GM19372 (cell line): ENCODE results near the gene NHS.

Source experiments
- ATAC-seq: cut with Tn5 transposase; IDR thresholded peaks from one replicate; pipeline ENCODE4 v1.9.1; 2021; ENCODE audit warnings: mild to moderate bottlenecking, low read depth, moderate library complexity; ENCODE audit not compliant: unreplicated experiment

Gene NHS

DNA sequence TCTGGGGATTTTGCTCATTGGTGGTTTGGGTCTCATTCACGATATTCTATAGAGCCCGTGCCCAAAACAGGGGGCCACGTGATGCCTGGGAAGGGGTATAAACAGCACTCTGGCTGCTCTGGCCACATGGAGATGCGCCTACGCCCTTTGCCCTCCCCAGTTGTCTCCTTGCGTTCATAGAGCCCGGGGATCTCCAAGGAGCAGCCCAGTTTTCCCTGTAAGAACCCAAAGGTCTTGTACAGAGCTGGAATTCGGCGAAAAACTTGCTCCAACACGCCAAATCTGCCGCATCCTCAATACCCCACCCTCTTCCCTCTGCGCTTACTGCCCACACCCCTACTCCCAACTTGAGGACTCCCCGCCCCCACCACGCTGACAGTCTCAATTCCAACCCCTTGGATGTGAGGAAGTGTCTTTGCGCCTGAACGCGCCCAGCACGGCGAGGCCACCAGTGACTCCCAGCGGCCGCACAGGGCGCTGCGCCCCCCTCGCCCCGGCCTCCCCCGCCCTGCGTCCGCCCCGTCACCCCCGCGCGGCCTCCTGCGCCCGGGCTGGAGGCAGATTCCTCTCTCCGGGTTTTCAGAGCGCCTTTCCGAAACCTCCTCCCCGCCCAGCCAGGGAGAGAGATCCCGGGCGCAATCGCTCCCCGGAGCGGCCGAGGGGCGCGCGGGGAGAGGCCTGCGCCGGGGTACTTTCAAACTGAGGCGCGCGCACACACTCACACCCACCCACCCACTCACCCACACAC, at the start of gene NHS:
Gene NHS, plus strand, starts transcription at position 582 of the 748 bp plus-strand sequence. CDS start 558 bp downstream, outside the sequence.
- no peak for ATAC-seq

DNA sequence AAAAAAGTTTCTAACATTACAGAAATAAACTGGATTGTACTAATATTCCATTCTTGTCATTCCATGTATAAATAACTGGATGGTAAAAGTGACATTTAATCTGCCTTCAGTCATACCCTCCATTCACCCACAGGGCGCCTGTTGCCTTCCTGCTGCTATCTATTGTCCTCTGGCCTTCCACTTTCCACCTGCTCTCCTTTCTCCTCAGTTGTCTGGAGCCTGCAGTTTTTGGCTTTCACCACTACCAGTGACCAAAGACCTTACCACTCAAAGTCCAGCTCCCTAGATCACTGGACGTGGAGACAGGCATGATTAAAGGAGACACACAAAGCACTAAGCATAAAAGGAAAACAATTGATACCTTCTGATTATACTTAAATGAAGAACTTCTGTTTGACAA, 46.2 kb upstream of the NHS start:
- ATAC-seq = no peak

DNA sequence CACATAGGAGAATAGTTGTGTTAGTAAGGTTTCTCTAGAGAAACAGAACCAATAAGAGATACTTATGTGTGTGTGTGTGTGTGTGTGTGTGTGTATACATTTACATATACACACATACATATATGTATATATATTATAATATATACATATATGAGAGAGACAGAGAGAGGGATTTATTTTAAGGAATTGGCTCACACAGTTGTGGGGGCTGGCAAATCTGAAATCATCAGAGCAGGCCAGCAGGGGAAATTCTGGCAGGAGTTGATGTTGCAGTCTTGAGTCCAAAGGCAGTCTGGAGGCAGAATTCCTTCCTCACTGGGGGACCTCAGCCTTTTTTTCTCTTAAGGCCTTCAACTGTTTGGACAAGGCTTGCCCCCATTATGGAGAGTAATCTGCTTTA, 38.6 kb upstream of the NHS start:
- ATAC-seq = no peak

DNA sequence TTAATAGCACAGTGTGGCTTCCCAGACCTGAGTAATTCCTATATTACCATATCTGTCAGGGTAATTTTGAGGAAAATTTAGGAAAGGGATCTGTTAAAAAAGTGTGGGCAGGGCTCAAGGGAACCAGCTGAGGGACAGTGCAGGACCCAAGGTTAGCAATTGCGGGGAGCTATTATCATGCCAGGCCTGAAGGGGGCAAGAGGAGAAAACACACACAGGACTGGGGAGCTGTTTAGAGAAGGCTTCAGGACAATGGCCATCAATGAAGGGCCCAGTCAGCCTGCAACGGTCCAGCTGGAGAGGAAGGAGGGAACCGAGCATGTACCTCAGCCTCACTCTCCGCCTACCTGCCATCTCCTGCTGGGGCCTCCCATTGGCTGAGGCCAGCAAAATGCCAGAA, 19.0 kb upstream of the NHS start:
- no peak for ATAC-seq

DNA sequence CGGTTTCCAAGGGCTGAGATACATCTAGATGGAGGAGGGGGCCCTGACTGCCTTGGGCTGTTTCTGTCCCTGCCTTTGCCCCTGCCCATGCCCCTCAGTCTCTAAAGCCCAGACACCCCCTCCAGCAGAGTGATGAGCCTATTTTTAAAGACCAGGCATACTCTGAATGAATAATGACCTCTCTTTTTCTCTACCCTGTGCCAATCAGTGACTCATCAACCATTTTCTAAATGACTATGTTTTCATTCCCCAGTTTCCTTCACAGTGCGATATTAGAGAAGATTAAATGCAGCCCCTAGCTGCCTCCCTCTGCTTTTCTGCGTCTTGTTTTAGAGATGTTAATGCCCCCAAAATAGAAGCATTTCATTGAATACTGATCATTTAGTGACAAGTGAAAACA, 15.5 kb upstream of the NHS start:
- ATAC-seq = no peak

DNA sequence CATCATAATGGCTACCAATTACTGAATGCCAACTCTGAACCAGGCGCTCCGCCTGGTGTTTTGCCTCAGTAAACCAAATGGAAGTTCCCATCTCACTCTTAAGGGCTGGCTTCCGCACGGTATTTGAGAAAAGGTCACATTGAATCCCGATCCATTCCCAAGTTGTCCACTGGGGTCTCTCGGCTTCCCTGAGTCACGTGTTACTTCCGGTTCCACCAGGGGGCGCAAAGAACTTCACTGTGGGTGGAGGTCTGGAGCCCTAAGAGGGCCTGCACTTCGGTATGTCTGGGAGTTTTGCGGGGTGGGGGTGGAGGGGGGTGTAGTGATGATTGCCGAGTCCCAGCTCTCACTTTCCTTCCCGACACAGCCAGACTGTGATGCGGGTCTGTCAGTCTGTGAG, 13.4 kb upstream of the NHS start:
- no peak for ATAC-seq

DNA sequence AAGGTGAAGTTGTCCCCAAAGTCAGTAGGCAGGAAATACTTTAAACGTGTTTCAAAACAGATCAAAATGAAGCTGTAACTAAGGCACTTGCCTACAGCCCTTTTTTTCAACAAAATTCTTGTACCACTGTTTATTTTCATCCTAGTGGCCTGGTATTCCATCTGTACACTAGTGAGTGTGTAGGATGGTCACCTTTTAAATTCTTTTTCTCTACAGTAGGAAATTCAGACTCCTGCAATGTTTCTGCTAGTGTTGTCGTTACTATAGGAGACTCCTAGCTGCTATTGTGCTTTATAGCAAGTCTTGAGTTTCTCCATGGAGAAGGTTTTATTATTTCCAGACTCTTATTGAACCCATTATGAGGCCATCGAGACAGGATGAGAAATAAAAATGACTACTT, 7.0 kb upstream of the NHS start:
- no peak for ATAC-seq

DNA sequence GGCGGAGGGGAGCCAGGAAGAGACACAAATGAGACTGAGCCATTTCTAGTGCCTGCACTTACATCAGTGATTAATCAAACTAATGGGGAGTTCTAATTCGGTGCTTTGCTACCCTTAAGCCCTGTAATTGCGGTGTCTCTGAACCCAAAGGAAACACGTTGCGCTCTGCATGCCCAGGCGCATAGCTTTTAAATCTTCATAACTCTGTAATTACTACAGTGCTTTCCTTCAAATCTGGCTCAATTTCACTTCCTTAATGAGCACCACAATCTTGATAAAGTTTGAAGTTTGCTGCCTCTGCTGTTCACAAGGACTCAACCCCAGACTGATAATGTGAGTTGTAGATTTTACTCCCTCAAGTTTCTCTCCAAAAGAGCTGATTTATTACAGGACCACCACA, 5.7 kb upstream of the NHS start:
- ATAC-seq = no peak

DNA sequence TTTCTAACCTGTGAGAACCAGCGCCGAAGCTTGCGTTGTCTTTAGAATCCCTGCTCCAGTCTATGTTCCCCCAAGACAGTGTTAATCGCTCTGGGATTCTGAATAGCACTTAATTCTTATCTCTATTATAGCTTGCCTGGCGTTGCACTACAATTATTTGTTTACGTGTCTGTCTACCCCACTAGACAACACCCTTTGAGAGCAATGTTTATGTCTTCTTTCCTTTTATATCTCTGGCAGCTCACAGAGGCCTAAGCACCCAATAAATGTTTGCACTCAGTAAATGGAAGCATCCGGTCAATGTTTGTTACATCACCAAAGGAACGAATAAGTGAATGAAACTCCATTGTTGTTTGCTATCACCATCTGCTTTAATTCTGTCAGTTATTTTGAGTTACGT, 4.8 kb upstream of the NHS start:
- no peak for ATAC-seq

DNA sequence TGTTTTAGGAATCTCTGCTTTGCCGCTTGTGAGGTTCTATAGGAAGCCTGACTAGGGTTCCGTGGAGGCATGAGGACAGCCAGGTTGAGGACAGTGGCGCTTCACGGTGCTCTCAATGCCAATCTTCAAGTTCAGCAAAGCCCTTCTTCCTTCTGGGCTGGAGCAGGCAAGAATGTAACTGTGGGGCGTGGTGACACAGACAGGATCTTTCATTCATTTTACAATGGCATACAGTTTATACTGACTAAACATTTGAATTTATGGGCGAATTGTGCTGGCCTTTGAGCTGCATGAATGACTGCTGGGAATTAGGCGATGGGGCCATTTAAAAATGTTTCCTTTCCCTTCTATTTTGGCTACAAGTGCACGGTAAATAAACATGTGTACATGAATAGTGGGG, 2.9 kb upstream of the NHS start:
- no peak for ATAC-seq

DNA sequence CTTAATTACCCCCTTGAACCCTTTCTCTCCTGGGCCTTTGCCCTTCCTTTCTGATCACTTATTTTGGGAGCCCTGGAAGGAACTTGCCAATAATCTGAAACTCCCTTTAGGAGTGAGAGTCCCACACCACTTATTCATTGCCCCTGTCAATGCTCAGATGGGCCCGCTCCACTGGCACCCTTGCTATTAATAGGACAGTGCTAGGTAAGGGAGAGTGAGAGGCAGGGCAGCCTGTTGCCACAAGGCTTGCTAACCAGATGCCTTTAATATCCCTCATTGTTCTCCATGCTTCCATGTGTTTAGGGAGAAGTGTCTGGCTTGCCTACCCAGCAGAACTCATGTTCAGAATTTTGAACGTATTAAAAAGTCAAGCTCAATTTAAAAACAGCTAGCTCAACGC, 1.7 kb upstream of the NHS start:
- ATAC-seq = no peak

DNA sequence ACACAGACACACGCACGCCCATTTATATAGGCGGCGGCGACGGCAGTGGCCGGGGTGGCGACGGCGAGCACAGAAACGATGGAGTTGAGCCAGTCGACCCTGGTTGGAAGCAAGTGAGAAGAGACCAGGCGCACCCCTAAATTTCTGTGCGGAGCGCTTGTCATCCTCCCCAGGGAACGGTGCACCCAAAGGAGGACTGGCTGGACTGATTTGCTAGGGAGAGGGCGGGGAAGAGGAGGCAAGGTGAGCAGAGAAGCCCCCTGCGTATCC, 302 bp downstream of the NHS start:
- ATAC-seq = no peak

DNA sequence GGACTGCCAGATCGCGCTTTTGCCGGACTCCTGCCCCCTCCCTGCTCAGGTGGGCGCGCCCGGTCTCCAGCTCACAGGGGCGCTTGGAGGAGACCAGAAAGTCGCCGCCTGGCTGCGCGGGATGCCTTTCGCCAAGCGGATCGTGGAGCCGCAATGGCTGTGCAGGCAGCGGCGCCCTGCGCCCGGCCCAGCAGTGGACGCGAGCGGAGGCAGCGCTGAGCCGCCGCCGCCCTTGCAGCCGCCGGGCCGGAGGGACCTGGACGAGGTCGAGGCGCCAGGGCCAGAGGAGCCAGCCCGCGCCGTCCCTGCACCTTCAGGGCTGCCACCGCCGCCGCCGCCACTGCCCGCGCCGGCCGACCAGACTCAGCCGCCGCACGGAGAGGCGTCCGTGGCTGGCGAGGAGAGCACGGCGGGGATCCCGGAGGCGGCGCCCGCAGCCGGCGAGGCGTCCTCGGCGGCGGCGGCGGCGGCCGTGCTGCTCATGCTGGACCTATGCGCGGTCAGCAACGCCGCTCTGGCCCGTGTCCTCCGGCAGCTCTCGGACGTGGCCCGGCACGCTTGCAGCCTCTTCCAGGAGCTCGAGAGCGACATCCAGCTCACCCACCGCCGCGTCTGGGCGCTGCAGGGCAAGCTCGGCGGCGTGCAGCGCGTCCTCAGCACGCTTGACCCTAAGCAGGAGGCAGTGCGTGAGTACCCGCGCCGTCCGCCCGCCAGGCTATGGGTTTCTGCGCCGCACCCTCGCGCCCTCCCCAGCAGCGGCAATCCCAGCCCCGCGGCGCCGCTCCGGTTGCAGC, 834 bp downstream of the NHS start:
- ATAC-seq = no peak

DNA sequence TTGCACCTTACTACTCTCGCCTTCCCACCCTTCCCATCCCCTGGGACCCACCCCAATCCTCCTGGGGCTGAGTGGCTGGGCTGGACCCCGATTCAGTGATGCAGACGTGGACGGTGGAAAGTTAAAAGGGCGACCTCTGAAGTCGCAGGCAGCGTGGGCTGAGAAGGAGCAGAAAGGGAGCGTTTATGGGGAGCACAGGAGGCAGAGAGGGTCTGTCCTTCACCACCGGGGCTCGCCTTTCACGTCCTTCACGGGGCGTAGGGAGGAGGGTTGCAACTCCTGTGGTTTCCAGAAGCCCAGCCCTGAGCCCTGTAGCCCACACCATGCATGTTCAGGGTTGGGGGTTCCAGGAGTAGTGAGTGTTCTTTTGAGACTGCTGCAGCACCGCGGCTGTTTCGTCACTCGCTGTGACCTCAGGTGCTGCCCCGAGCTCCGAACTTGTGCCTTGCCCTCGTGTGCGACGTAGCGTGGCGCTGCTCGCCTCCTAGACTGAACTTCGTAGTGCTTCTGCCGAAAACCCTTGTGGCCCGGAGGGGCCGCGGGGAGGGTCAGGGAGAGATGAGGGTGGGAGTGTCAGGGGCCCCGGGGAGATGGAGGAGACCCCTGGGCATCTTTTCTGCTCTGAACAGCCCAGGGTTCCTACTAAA, 1.6 kb downstream of the NHS start:
- no peak for ATAC-seq

DNA sequence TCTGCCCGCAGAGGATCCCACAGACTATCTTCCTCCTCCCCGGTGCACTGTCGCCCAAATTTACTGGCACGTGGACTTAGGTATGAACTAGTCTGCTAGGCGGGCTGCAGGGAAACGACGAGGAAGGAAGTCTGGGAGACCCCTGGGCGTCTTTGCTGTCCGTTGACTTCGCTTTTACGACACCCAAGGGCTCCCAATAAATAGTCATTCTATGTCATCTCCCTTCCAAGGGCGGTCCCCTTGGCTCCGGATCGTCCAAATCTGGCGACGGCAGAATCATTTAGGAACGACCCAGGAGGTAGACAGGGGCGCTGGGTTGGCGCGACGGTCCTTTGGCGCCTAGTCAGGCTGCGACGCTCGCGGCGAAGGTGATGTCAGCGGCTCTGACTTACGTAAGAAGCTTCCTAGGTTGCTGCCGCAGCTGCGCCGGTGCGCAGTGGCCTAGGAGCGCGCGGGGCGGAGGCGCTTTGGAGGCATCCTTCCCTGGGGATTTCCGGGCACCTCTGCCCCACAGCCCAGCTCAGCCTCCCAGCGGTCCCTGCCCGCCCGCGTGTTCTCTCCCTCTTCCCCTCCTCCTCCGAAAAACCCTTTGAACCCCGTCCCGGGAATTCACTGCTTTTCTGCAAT, 2.2 kb downstream of the NHS start:
- ATAC-seq = no peak

DNA sequence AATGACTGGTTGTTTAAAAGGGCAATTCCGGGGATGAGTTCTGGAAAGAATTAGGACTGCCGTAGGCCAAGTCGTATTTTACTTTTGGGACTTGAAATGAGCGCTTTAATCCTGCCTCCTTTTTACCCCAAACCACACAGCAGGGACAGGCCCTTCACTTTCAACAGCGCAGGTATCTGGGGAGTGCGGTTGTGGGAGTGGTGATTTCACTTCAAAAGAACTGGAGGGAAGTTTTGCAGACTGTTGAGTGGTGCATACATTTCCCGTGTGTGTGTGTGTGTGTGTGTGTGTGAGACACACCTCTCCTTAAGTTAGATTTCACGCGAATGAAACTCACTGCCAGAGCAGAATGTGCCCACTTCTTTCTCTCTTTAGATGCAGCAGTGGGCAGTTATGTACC, 2.8 kb downstream of the NHS start:
- ATAC-seq = no peak

DNA sequence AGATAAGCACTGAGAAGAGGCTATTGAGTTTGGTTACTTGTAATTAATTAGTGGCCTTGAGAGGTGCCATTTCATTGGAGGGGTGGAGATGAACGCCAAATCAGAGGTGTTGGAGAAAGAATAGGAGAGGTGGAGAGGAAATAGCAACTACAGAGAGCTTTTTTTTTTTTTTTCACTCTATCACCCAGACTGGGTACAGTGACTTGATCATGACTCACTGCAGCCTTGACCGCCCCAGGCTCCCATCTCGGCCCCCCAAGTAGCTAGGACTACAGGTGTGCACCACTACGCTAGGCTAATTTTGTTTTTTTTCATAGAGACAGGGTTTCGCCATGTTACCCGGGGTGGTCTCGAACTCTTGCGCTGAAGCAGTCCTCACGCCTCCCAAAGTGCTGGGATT, 5.2 kb downstream of the NHS start:
- no peak for ATAC-seq

DNA sequence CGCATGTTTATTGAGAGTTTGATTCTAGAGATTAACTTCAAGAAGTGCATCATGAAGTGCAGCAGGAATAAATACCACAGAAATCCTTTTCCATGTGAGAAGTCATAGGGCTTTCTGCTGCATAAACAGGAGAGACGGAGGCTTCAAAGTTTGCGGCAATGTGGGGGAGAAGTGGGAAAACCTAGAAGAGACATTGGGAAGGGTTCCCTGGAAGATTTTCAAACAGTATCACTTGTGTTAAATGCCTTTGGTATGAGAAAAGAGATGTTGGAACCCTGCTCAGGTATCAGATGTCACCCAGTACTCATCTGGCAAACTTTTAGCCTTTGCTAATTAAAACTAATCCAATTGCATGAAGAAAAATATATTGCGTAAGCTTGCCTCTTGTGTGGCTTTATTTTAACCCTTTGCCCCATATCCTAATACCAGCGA, 15.4 kb downstream of the NHS start:
- no peak for ATAC-seq

DNA sequence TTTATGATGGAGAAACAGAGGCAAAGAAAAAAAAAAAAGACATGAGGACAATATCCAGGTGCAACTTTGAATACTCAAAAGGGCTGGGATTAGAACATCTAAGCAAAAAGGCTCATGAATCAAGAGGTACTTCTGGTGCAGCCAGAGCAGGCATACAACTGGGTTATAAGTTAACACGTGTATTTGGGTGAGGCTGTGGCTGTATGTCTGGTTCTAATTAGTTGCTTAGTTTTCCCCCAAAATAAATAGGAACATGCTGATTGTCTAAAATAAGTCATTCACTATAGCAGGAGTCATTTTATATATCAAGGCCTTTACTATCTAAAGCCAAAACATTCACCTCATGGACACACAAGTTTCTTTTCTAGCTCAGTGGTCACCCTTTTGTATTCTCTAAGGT, 20.2 kb downstream of the NHS start:
- ATAC-seq = no peak

DNA sequence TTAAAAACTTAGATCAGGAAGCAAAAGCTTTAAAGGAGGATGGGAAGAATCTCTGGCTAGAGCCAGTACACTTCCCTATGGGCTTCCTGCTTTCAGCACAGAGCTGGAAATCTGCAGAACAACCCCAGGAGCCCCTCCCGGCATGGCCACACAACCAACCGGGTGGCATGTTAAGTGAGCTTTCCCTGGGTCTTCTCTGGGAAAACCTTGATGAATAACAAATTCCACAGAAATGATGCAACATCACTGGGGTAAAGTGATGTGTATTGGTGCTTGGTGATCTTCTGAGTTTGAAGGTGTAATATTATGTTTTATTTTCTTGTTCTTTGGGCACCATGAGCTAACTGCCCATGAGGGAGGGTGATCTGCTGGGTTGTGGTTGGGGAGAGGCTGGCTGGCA, 22.1 kb downstream of the NHS start:
- ATAC-seq = no peak

DNA sequence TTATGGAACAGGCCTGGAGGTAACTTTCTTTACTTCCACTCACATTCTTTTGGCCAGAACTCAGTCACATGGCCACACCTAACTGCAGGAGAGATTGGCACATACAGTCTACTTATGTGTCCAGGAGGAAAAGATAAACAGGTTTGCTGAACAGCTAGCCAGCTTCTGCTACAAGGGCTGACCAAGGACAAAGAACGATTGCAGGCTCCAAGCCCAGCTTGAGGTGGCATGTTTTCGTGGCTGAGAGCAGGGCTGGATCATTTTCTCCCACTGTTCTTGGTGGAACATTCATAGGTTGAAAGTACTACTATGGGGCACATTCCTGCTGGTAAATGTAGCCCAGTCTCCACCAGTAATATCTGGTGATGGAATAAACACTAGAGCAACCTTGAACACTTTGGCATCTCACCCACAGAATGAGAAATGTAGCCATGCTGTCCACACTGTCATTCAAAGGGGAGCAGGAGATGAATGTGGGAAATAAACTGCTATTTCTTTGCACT, 28.2 kb downstream of the NHS start:
- no peak for ATAC-seq
